Fibroblast of lung (primary cell): ENCODE results near the gene OAF.

Experiments
- CTCF ChIP-seq, 2 donors: IDR thresholded peaks in 1 of 2; conservative IDR thresholded peaks in 1 of 2; 1 replicate in 1 of 2; 2 replicates in 1 of 2; pipeline ENCODE4 v1.5.1; 2011 to 2012; ENCODE audit warnings: low read length in 2 of 2, control low read depth in 1 of 2, inconsistent platforms in 1 of 2, low read depth in 1 of 2, mild to moderate bottlenecking in 1 of 2
- EZH2 ChIP-seq: IDR thresholded peaks from 2 replicates; pipeline ENCODE4 v1.5.1; 2012; ENCODE audit warnings: low read length, control low read depth, mild to moderate bottlenecking; ENCODE audit errors: missing control alignments

GRCh38 chr11:120172054-120172911, 38.5 kb upstream of the OAF start:
- TF ChIP-seq CTCF (conservative IDR thresholded peaks at IDR 0.05 in 1 of 2, IDR thresholded peaks at IDR 0.05 in 1 of 2; ENCODE audit: low read depth in 1 of 2, low read length in 2 of 2) (peak; percentile 79 to 84), EZH2 (peak; percentile 54)
